Cardiac fibroblast (primary cell): ENCODE measurements around the gene RAB36.

Experiments used
- DNase-seq, 2 donors: peaks; one replicate each; pipeline versions ENCODE4 v3.0.0 to v3.0.0-alpha.2; 2010; ENCODE audit warnings: low read depth in 2 of 2
- H3K4me3 ChIP-seq, 2 donors: replicated peaks in 1 of 2; 1 replicate in 1 of 2; 2 replicates in 1 of 2; pipeline ENCODE4 v1.5.1; 2011; ENCODE audit warnings: low read depth in 2 of 2, low read length in 2 of 2, mild to moderate bottlenecking in 2 of 2, moderate library complexity in 1 of 2
- CTCF ChIP-seq: IDR thresholded peaks from one replicate; pipeline ENCODE4 v1.5.1; 2011; ENCODE audit warnings: low read depth, mild to moderate bottlenecking, low read length, inconsistent platforms

The RAB36 gene

GRCh38 chr22:23159291-23159630 is 14.0 kb downstream of the RAB36 start:
- no peak overlapping the region for H3K4me3 ChIP-seq
- no peak for TF ChIP-seq CTCF
- no peak for DNase-seq

GRCh38 chr22:23161029-23161428 is 15.8 kb downstream of the RAB36 start:
- H3K4me3 ChIP-seq: no peak overlapping the region
- no peak for DNase-seq
- no peak for TF ChIP-seq CTCF

GRCh38 chr22:23161574-23161973 is 16.3 kb downstream of the RAB36 start:
- no peak overlapping the region for H3K4me3 ChIP-seq
- no peak for DNase-seq
- no peak for TF ChIP-seq CTCF

- TF ChIP-seq CTCF: no peak
- H3K4me3 ChIP-seq: no peak overlapping the region
- peak in 1 of 2 donors; percentile 63 for DNase-seq
Measured at GRCh38 chr22:23163665-23164064, 18.4 kb downstream of the RAB36 start.

- no peak for TF ChIP-seq CTCF
Measured at GRCh38 chr22:23164091-23164490, 18.8 kb downstream of the RAB36 start.

GRCh38 chr22:23166042-23166831 is 21.0 kb downstream of the RAB36 start:
- no peak for DNase-seq
- TF ChIP-seq CTCF: no peak
- H3K4me3 ChIP-seq: no peak overlapping the region

More at GRCh38 chr22:23164091-23164490, 18.8 kb downstream of the RAB36 start:
- DNase-seq: no peak
- H3K4me3 ChIP-seq: no peak overlapping the region
